Measurements from ENCODE around the gene MRPL10. TPM values are rescaled to one million over a fixed set of nuclear protein-coding genes. Genes with fewer than 3 reads are reported as not detected.

MRPL10 gene
- total RNA-seq, 1 experiment from 2014 or later, result 63.8 TPM

GRCh38 chr17:47785538-47786123, 45.7 kb downstream of the MRPL10 start:
- CTCF ChIA-PET, result no interaction called here

GRCh38 chr17:47781397-47781796, 49.9 kb downstream of the MRPL10 start:
- Histone ChIP-seq H4K20me1 (ENCODE audit: insufficient read depth) (no peaks in the 10 kb centered on the region), H3K9me3 (ENCODE audit: insufficient read depth, low read depth) (no peaks in the 10 kb centered on the region), H3K4me3 (no peak overlapping the region), H3K4me1 (replicated peaks; ENCODE audit: insufficient read depth) (no peaks in the 10 kb centered on the region), H2AFZ (no peak overlapping the region), H3K27ac (no peak overlapping the region), H3K9me2 (ENCODE audit: insufficient read depth) (peaks cover 5% of the 10 kb centered on the region), H3F3A (ENCODE audit: insufficient read depth, low read depth) (no peaks in the 10 kb centered on the region), H3K36me3 (ENCODE audit: low read depth) (no peaks in the 10 kb centered on the region), H3K27me3 (ENCODE audit: insufficient read depth, low read depth) (peaks cover 85% of the 10 kb centered on the region), H3K79me2 (ENCODE audit: low read depth) (no peaks in the 10 kb centered on the region), H3K4me2 (no peak overlapping the region)
- TF ChIP-seq EZH2 (IDR thresholded peaks at IDR 0.05; ENCODE audit: low read depth), result no peak
- no peak for TF ChIP-seq CTCF (conservative IDR thresholded peaks at IDR 0.05)
- ChIA-PET POLR2A (ENCODE audit: unreplicated experiment) (no interaction called here), CTCF (no interaction called here)
- no peak for DNase-seq
- intact Hi-C loops (cut with micrococcal nuclease; ENCODE audit: unreplicated experiment), result no loop called here
- no TSS peak for BruUV-seq (replicated peaks)

More at GRCh38 chr17:47785538-47786123, 45.7 kb downstream of the MRPL10 start:
- intact Hi-C loops (cut with micrococcal nuclease; ENCODE audit: unreplicated experiment), result no loop called here
- no peak overlapping the region for H3K4me3 ChIP-seq
- TF ChIP-seq EZH2 (IDR thresholded peaks at IDR 0.05; ENCODE audit: low read depth) (no peak), CTCF (conservative IDR thresholded peaks at IDR 0.05) (no peak)
- H3K27ac ChIP-seq, result no peak overlapping the region
- peaks cover 5% of the 10 kb centered on the region for H3K9me2 ChIP-seq (ENCODE audit: insufficient read depth)
- DNase-seq, result no peak
- H3K79me2 ChIP-seq (ENCODE audit: low read depth), result no peaks in the 10 kb centered on the region
- no peak overlapping the region for H2AFZ ChIP-seq
- H4K20me1 ChIP-seq (ENCODE audit: insufficient read depth), result no peaks in the 10 kb centered on the region
- peaks cover 94% of the 10 kb centered on the region for H3K27me3 ChIP-seq (ENCODE audit: insufficient read depth, low read depth)
- no peaks in the 10 kb centered on the region for H3K4me1 ChIP-seq (replicated peaks; ENCODE audit: insufficient read depth)
- POLR2A ChIA-PET (ENCODE audit: unreplicated experiment), result no interaction called here
- no peaks in the 10 kb centered on the region for H3F3A ChIP-seq (ENCODE audit: insufficient read depth, low read depth)
- no peaks in the 10 kb centered on the region for H3K36me3 ChIP-seq (ENCODE audit: low read depth)
- H3K4me2 ChIP-seq, result no peak overlapping the region
- H3K9me3 ChIP-seq (ENCODE audit: insufficient read depth, low read depth), result no peaks in the 10 kb centered on the region
- no TSS peak for BruUV-seq (replicated peaks)

GRCh38 chr17:47778184-47778635, 53.1 kb downstream of the MRPL10 start:
- Histone ChIP-seq H3K4me1 (replicated peaks; ENCODE audit: insufficient read depth) (no peaks in the 10 kb centered on the region), H3F3A (ENCODE audit: insufficient read depth, low read depth) (no peaks in the 10 kb centered on the region), H3K79me2 (ENCODE audit: low read depth) (no peaks in the 10 kb centered on the region), H3K4me3 (no peak overlapping the region), H3K27ac (no peak overlapping the region), H3K9me2 (ENCODE audit: insufficient read depth) (no peaks in the 10 kb centered on the region), H3K27me3 (ENCODE audit: insufficient read depth, low read depth) (peaks cover 85% of the 10 kb centered on the region), H2AFZ (no peak overlapping the region), H3K9me3 (ENCODE audit: insufficient read depth, low read depth) (no peaks in the 10 kb centered on the region), H4K20me1 (ENCODE audit: insufficient read depth) (no peaks in the 10 kb centered on the region), H3K4me2 (no peak overlapping the region), H3K36me3 (ENCODE audit: low read depth) (no peaks in the 10 kb centered on the region)
- intact Hi-C loops (cut with micrococcal nuclease; ENCODE audit: unreplicated experiment), result no loop called here
- no peak for DNase-seq
- CTCF ChIA-PET, result no interaction called here
- no peak for TF ChIP-seq EZH2 (IDR thresholded peaks at IDR 0.05; ENCODE audit: low read depth)
- TF ChIP-seq CTCF (conservative IDR thresholded peaks at IDR 0.05), result no peak
- POLR2A ChIA-PET (ENCODE audit: unreplicated experiment), result no interaction called here
- no TSS peak for BruUV-seq (replicated peaks)

Data from PC-9 (cell line).